Transverse colon (tissue), 4 donors: Measurements from ENCODE around the gene SLBP. TPM values are rescaled to one million over a fixed set of nuclear protein-coding genes. Genes with fewer than 3 reads are reported as not detected.

Experiments used
- DNase-seq: peaks from one replicate; pipeline ENCODE4 v3.0.0-alpha.2; 2019
- H3K27ac ChIP-seq, 4 donors: fragments of 200-600 bp; sonication (generic); 2 replicates each; pipeline ENCODE4 v1.5.1; 2016 to 2018; ENCODE audit warnings: inconsistent platforms in 4 of 4
- H3K27me3 ChIP-seq: fragments of 200-600 bp; sonication (generic); 2 replicates; pipeline ENCODE4 v1.5.1; 2017; ENCODE audit warnings: inconsistent platforms
- H3K36me3 ChIP-seq, 4 donors: fragments of 200-600 bp; sonication (generic); 2 replicates each; pipeline ENCODE4 v1.5.1; 2017 to 2019; ENCODE audit warnings: inconsistent platforms in 4 of 4
- H3K4me1 ChIP-seq, 4 donors: fragments of 200-600 bp; sonication (generic); 2 replicates each; pipeline ENCODE4 v1.5.1; 2017 to 2020; ENCODE audit warnings: inconsistent platforms in 4 of 4
- H3K4me3 ChIP-seq, 4 donors: fragments of 200-600 bp; sonication (generic); 1 replicate in 1 of 4; 2 replicates in 3 of 4; pipeline versions ENCODE4 v1.5.1 to v1.6.1; 2017 to 2019; ENCODE audit warnings: inconsistent platforms in 4 of 4
- H3K9me3 ChIP-seq, 2 donors: fragments of 200-600 bp; sonication (generic); 2 replicates each; pipeline ENCODE4 v1.5.1; 2017 to 2019; ENCODE audit warnings: inconsistent platforms in 2 of 2
- CTCF ChIP-seq, 5 experiments: fragments of 200-600 bp in 3 of 5; fragments of 450-650 bp in 2 of 5; sonication (generic) in 3 of 5; IDR thresholded peaks; 1 replicate in 2 of 5; 2 replicates in 3 of 5; pipeline ENCODE4 v1.5.1; 2016 to 2017; ENCODE audit warnings: antibody characterized with exemption in 5 of 5, inconsistent platforms in 3 of 5, mild to moderate bottlenecking in 2 of 5, moderate library complexity in 1 of 5
- EP300 ChIP-seq: sonication (generic); formaldehyde crosslinking; IDR thresholded peaks from one replicate; pipeline ENCODE4 v1.6.1; 2017; ENCODE audit warnings: antibody characterized with exemption, low read depth
- POLR2A ChIP-seq: fragments of 450-650 bp; IDR thresholded peaks from one replicate; pipeline ENCODE4 v1.6.1; 2016; ENCODE audit warnings: antibody characterized with exemption, mild to moderate bottlenecking, moderate library complexity
- POLR2AphosphoS5 ChIP-seq, 3 donors: sonication (generic); formaldehyde crosslinking; IDR thresholded peaks; one replicate each; pipeline ENCODE4 v1.6.1; 2016; ENCODE audit warnings: antibody characterized with exemption in 3 of 3
- WGBS, 2 donors: methylation state at CpG; one replicate each; pipeline ENCODE4 v1.1.5; 2018; ENCODE audit warnings: low coverage in 1 of 2; 5-methylcytosine and 5-hydroxymethylcytosine counted together
- in situ Hi-C, 4 donors: fragments of 200-750 bp; cut with MboI; loops; one replicate each; pipeline versions ENCODE4 v1.15.0 to v1.15.1; 2017; ENCODE audit warnings: low sequenced_read_pairs in 3 of 4, low pct_ligation_motif_present in 1 of 4, low pct_unique_long_range_greater_than_20kb in 1 of 4
- intact Hi-C: fragments of 100-400 bp; cut with DNase I; formaldehyde crosslinking; loops from one replicate; pipeline ENCODE4 v1.15.1; 2023; ENCODE audit warnings: low total_unique reads
- total RNA-seq, 4 donors: library from RNA; depleted of rRNA; stranded (reverse); fragments of >200 nt; gene quantifications; one replicate each; pipeline ENCODE4 v1.1.0, GENCODE V29; 2016

Gene SLBP
- total RNA-seq, 4 donors from 2014 or later = 7.6 to 47.5 (median 31.6) TPM

GRCh38 chr4:1663549-1663948, 48.6 kb downstream of the SLBP start:
- 70 to 93% methylated on average over 3 to 5 of the region's 5 CpGs for WGBS, 2 donors
- Histone ChIP-seq H3K4me3 (no peak overlapping the region), H3K36me3 (no peaks in the 10 kb centered on the region), H3K9me3 (no peaks in the 10 kb centered on the region), H3K27me3 (no peaks in the 10 kb centered on the region), H3K27ac (no peak overlapping the region), H3K4me1 (no peaks in the 10 kb centered on the region)
- TF ChIP-seq POLR2A (no peak), CTCF (IDR thresholded peaks at IDR 0.05) (no peak), POLR2AphosphoS5 (IDR thresholded peaks at IDR 0.05) (no peak), EP300 (no peak)
- in situ Hi-C loops (no loop called here), intact Hi-C loops (no loop called here)
- DNase-seq = no peak

- intact Hi-C loops = no loop called here
Measured at GRCh38 chr4:1661695-1662094, 50.4 kb downstream of the SLBP start.

GRCh38 chr4:1660948-1661677, 51.0 kb downstream of the SLBP start:
- H3K36me3 ChIP-seq = no peaks in the 10 kb centered on the region
- H3K4me1 ChIP-seq = no peaks in the 10 kb centered on the region
- H3K9me3 ChIP-seq = no peaks in the 10 kb centered on the region
- TF ChIP-seq EP300 = no peak
- TF ChIP-seq POLR2AphosphoS5 (IDR thresholded peaks at IDR 0.05) = no peak
- TF ChIP-seq CTCF (IDR thresholded peaks at IDR 0.05) = no peak
- no peak for TF ChIP-seq POLR2A
- no peaks in the 10 kb centered on the region for H3K27me3 ChIP-seq
- no peak overlapping the region for H3K27ac ChIP-seq
- WGBS, 2 donors = 80% methylated on average over 25 of the region's 25 CpGs; no CpG with 5 or more reads in 1 of the 2 donors
- in situ Hi-C loops (no loop called here), intact Hi-C loops (no loop called here)
- H3K4me3 ChIP-seq = no peak overlapping the region
- no peak for DNase-seq

More at GRCh38 chr4:1661695-1662094, 50.4 kb downstream of the SLBP start:
- H3K9me3 ChIP-seq = no peaks in the 10 kb centered on the region
- H3K27ac ChIP-seq = no peak overlapping the region
- no peaks in the 10 kb centered on the region for H3K36me3 ChIP-seq
- WGBS, 2 donors = 100% methylated on average over 2 of the region's 14 CpGs; no CpG with 5 or more reads in 1 of the 2 donors
- no peak for DNase-seq
- no peak overlapping the region for H3K4me3 ChIP-seq
- TF ChIP-seq CTCF (IDR thresholded peaks at IDR 0.05) = no peak
- TF ChIP-seq POLR2A = no peak
- TF ChIP-seq POLR2AphosphoS5 (IDR thresholded peaks at IDR 0.05) = no peak
- no peak for TF ChIP-seq EP300
- in situ Hi-C loops = no loop called here
- no peaks in the 10 kb centered on the region for H3K4me1 ChIP-seq
- no peaks in the 10 kb centered on the region for H3K27me3 ChIP-seq

- H3K27ac ChIP-seq = no peak overlapping the region
- H3K4me1 ChIP-seq = no peaks in the 10 kb centered on the region
- no peak for TF ChIP-seq POLR2A
- TF ChIP-seq POLR2AphosphoS5 (IDR thresholded peaks at IDR 0.05) = no peak
- no peak for TF ChIP-seq EP300
- no peak for TF ChIP-seq CTCF (IDR thresholded peaks at IDR 0.05)
- no peaks in the 10 kb centered on the region for H3K9me3 ChIP-seq
- in situ Hi-C loops = no loop called here
- intact Hi-C loops = no loop called here
- no peaks in the 10 kb centered on the region for H3K36me3 ChIP-seq
- H3K4me3 ChIP-seq = no peak overlapping the region
- WGBS, 2 donors = 91 to 92% methylated on average over 5 to 39 of the region's 39 CpGs
- no peak for DNase-seq
- H3K27me3 ChIP-seq = no peaks in the 10 kb centered on the region
Measured at GRCh38 chr4:1659104-1660043, 52.7 kb downstream of the SLBP start.
